Middle frontal gyrus (tissue), 1 donor: ENCODE measurements around the gene KCNK5.

ENCODE experiments used
- DNase-seq: peaks from one replicate; pipeline ENCODE4 v3.0.0-alpha.2; 2015; ENCODE audit warnings: low spot score; ENCODE audit errors: extremely low spot score

KCNK5 gene

GRCh38 chr6:39228992-39229767 lies at the start of gene KCNK5:
Gene KCNK5 (minus strand): TSS chr6:39229475. CDS start chr6:39229111, 364 bp downstream.
- no peak for DNase-seq

DNA sequence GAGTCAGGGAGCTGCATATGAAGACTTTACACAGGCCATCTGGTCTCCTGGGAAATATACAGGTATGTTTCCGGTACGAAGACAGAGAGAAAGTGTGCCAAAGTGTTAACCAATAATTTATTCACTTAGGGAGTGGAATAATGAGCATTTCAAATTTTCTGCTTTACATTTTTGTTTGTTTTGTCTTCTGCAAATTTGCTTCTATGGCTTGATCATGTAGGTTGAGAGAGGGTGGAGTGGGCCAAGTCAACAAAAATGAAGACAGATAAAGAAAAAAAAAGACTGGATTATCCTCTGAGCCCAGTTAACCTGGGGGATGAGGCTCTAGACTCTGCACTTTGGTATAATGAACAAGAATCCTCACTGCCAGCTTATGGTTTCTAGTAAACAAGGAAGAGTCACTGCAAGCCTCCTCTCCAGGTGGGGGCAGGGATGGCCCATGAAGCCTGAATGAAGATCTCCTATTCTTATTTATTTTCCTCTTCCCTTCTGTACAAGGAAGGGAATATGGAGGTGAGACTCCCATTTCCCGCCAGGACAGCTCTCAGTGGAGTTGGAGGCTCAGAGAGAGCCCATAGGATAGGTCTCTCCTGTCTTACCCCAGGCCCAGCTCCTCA lies 47.2 kb upstream of the KCNK5 start:
- no peak for DNase-seq

DNA sequence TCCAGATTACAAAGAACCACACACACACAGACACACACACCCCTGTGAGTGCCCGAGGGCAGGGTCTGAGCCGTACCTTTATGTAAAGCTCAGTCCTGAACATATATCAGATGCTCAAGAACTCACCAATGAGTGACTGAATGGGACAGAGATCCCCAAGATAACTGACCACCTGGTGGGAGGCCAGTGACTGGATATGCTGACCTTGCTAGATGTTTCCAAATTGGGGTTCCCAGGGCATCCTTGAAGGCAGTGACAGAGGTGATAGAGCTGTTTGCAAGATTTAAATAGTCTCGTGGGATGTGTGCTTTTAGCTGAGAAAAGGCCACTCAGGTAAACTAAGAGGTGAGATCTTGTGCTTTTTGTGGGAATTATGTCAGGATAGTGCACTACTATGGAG lies 45.6 kb upstream of the KCNK5 start:
- no peak for DNase-seq

GRCh38 chr6:39274471-39274870 lies 45.2 kb upstream of the KCNK5 start:
- no peak for DNase-seq

DNA sequence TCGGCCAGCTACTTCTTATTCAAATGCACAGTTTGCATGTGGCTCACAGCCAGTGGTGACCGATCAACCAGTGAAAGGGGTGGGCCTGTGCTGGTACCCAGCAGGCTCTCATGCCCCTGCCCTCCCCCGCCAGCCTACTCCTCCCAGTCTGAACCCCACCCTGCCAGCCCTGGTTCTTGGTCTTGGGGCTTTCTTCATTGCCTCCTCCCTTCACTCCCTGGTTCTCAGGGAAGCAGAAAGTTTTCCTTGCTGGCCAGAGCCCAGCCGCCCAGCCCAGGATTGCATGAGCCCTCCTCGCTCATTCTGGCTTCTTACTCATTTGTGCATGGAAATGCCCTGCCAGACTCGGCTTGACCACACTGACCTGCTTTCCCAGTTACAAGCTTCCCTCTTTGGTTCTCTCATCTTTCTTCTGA lies 44.1 kb upstream of the KCNK5 start:
- no peak for DNase-seq

- no peak for DNase-seq
These were observed 40.7 kb upstream of the KCNK5 start for GRCh38 chr6:39269961-39270360.

DNA sequence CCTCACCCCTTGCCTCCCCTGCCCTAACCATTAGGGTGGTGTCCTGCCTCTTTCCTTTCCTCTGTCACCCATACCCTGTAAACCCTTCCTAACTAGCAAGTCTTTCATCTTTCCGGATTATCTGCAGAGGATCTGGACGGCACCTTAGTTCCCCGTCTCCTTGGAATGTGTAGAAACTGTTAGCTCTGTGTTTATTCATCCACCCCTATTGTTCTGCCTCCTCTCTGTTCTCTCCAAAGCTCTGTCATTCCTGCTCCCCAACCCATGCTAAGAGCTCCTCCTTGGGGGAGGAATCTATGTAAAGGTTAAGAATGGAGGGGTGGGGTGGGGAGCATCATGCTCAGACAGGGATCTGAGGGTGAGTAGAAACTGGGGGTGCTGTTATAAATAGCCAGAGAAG lies 39.4 kb upstream of the KCNK5 start:
- DNase-seq, result no peak

DNA sequence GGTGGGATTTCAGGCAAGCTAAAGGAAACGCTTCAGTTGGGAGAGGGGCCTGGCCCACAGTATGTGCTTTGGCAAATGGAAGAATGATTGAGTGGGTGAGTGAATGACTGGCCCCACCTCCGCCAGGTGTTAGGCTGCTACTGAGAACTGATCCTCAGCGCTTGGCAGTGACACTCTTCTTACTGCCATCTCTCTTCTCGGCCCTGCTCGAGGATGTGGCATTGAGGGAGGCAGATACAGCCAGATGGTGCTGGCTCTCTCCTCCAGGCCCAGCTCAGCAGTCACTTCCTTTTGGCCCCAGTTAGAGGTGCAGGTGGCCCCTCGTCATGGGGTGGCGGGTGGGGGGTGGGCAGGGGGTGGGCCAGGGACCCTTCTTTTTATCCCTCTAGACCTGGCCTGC lies 38.9 kb upstream of the KCNK5 start:
- DNase-seq, result no peak

- no peak for DNase-seq
These were observed 37.6 kb upstream of the KCNK5 start for GRCh38 chr6:39266782-39267355.

DNA sequence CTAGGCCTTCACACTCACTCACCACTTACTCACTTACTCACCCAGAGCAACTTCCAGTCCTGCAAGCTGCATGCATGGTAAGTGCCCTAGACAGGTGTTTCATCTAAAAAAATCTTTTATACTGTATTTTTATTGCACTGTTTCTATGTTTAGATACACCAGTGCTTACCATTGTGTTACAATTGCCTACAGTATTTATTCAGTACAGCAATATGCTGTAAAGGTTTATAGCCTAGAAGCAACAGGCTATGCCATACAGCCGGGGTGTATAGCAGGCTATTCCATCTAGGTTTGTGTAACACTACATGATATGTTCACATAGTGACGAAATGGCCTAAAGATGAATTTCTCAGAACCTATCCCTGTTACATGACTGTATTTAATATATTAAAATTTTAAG lies 37.1 kb upstream of the KCNK5 start:
- DNase-seq, result no peak

GRCh38 chr6:39263303-39264037 lies 34.2 kb upstream of the KCNK5 start:
- no peak for DNase-seq

GRCh38 chr6:39261751-39262150 lies 32.5 kb upstream of the KCNK5 start:
- DNase-seq, result no peak

DNA sequence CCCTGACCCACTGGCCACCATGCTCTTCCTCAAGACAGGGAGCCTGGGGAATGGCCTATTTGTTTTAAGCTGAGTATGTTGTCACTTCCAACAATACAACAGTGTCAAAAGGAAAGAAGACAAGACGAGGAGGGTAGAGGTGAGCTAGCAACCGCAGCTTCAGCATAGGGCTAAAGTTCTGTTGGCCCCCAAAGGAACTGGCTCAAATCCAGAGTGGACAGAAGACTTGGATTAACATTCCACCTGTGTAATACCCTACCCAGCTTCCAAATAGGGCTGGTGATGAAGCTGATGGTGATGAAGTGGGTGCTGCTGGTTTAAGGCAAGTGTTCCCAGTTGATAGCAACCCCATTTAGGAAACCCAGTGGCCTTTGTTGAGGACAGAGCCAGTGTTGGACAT lies 31.7 kb upstream of the KCNK5 start:
- DNase-seq, result no peak

GRCh38 chr6:39260456-39260855 lies 31.2 kb upstream of the KCNK5 start:
- DNase-seq, result no peak

DNA sequence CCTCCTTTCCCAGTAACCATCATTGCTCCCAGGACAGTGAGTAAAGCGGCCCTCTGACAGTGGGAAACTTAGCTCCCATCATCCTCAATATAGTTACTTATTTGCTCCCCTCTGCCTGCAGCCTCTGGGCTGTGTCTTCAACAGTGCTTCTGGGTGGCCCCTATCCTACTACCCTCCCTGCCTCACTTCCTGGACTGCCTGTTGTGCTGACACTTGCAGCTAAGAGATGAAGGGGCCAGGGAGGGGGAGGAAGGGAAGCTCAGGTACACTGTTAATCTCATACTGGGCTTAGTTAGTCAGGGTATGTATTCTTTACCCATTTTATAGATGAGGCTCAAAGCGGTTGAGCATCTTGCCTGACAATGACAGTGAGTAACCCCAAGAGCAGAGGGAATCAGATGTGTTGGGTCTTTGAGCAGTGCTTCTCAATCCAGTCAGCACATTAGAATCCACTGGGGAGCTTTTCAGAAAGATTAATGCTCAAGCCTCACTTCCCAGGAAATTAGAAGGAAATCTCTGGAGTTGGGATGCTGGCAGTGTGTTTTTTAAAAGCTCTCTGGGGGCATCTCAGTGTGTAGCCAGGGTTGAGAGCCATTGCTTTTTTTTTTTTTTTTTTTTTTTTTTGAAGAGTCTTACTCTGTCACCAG lies 27.1 kb upstream of the KCNK5 start:
- no peak for DNase-seq

DNA sequence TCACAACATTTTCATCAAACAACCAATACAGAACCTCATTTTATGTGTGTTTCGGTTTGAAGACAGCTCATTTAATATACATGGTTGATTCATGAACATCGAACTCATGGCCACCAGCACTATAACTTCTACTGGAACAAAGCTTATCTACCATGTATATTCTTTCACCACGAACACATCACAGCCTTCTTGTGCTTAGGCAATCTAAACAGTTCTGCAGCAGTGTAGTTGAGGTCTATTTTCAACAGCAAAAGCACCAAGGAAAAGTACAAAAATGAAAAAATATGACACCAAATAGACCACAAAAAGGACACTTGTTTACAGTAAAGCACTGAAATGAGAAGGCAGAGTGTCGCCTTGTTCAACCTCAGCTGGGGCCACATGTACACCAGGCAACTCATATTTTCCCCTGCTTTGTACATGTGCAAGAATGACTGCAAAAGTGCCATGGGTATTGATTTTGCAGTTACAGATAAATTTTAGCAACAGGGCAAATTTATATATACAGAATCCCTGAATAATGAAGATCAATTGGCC lies 25.8 kb upstream of the KCNK5 start:
- DNase-seq, result no peak

- no peak for DNase-seq
These were observed 22.1 kb upstream of the KCNK5 start for GRCh38 chr6:39251406-39251805.

DNA sequence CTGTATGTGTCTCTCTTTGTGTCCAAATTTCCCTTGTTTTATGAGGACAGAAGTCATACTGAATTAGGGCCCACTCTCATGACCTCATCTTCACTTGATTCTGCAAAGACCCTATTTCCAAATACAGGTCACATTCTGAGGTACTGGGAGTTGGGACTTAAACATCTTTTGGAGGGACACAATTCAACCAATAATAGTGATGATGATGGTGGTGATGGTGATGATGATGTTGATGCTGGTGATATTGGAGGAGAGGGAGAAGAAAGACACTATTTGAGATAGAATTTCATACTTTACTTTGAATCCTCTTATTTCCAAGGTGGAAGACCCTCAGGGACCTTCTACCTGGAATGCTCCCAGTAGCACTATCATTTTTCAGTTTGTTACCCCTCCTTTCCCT lies 21.2 kb upstream of the KCNK5 start:
- no peak for DNase-seq

DNA sequence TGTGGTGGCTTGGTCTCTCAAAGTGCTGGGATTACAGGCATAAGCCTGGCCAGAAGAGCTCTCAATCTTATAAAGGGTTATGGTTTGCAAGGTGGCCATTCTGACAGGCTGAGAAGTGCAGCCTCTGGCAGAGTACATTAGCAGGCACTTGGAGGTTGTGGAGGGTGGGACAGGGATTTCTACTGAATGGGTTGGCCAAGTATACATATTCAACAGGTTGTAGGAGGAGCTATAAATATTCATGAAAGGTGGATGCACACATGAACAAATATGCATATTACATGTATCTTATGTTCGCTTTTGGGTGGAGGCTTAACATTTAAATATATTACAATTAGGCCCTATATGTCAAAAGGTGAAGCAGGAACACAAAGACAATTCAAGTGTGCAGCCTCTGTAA lies 20.0 kb upstream of the KCNK5 start:
- no peak for DNase-seq

- DNase-seq, result no peak
These were observed 18.5 kb upstream of the KCNK5 start for GRCh38 chr6:39247667-39248194.

- DNase-seq, result no peak
These were observed 14.5 kb upstream of the KCNK5 start for GRCh38 chr6:39243809-39244208.
